ENCODE measurements around the gene SEPTIN12.

- TF ChIP-seq POLR2A (IDR thresholded peaks at IDR 0.05; ENCODE audit: low read length): no peak
- no peak for TF ChIP-seq GATA1 (IDR thresholded peaks at IDR 0.05; ENCODE audit: low read depth, low read length)
Measured at GRCh38 chr16:4832698-4833343, 44.7 kb upstream of the SEPTIN12 start.

Measured in erythroblast (primary cell).